IMR-90 (cell line): ENCODE measurements around the gene PTPRG. TPM values are rescaled to one million over a fixed set of nuclear protein-coding genes. Genes with fewer than 3 reads are reported as not detected.

Experiments
- ATAC-seq: fragments of 200-7000 bp; cut with Tn5 transposase; 2 replicates; pipeline ENCODE4 v1.9.1; 2020; ENCODE audit warnings: low read depth, mild to moderate bottlenecking, moderate library complexity
- BruUV-seq: library from RNA; stranded (reverse); fragments of 400-500 nt; replicated peaks from 2 replicates; lab custom pipeline; 2021; lab: Mats Ljungman, UMichigan
- CTCF ChIA-PET: fragments of 300-600 bp; formaldehyde crosslinking; extraction: SDS; loops from one replicate; lab custom pipeline; 2021; ENCODE audit warnings: antibody characterized with exemption; lab: Yijun Ruan, JAX
- POLR2A ChIA-PET: fragments of 300-600 bp; sonication (Branson Sonifier 250); formaldehyde crosslinking; loops from one replicate; lab custom pipeline; 2022; ENCODE audit warnings: antibody characterized with exemption; ENCODE audit not compliant: unreplicated experiment; lab: Charles Lee
- DNase-seq: peaks from one replicate; pipeline ENCODE4 v3.0.0; 2013
- H2AFZ ChIP-seq: replicated peaks from 2 replicates; pipeline ENCODE3; 2013; ENCODE audit warnings: low read length, mild to moderate bottlenecking; ENCODE audit not compliant: poor library complexity
- H2AK5ac ChIP-seq: 2 replicates; pipeline ENCODE4 v1.6.1; 2013; ENCODE audit warnings: low read depth, low read length, inconsistent platforms
- H2AK9ac ChIP-seq: replicated peaks from 2 replicates; pipeline ENCODE3; 2013; ENCODE audit warnings: mild to moderate bottlenecking, low read depth, low read length, moderate library complexity; ENCODE audit not compliant: poor library complexity
- H2BK120ac ChIP-seq: 2 replicates; pipeline ENCODE4 v1.6.1; 2013; ENCODE audit warnings: low read depth, low read length, inconsistent platforms
- H2BK15ac ChIP-seq: 3 replicates; pipeline ENCODE4 v1.6.1; 2013; ENCODE audit warnings: low read depth, low read length, inconsistent platforms
- H2BK20ac ChIP-seq: 2 replicates; pipeline ENCODE4 v1.6.1; 2013; ENCODE audit warnings: low read depth, mild to moderate bottlenecking, inconsistent platforms, low read length, moderate library complexity
- H2BK5ac ChIP-seq: 2 replicates; pipeline ENCODE4 v1.6.1; 2013; ENCODE audit warnings: mild to moderate bottlenecking, low read depth, low read length, inconsistent platforms; ENCODE audit not compliant: poor library complexity, severe bottlenecking
- H3K14ac ChIP-seq: replicated peaks from 2 replicates; pipeline ENCODE4 v1.6.1; 2013; ENCODE audit warnings: low read depth, low read length, inconsistent platforms
- H3K18ac ChIP-seq: 2 replicates; pipeline ENCODE4 v1.6.1; 2013; ENCODE audit warnings: low read depth, low read length, control low read depth
- H3K23ac ChIP-seq: 2 replicates; pipeline ENCODE4 v1.6.1; 2013; ENCODE audit warnings: low read depth, low read length, inconsistent platforms
- H3K27ac ChIP-seq: 2 replicates; pipeline ENCODE4 v1.5.1; 2013; ENCODE audit warnings: mild to moderate bottlenecking, control low read depth, low read length; ENCODE audit not compliant: insufficient read depth
- H3K27me3 ChIP-seq: 2 replicates; pipeline ENCODE4 v1.6.1; 2013; ENCODE audit warnings: low read length; ENCODE audit not compliant: control insufficient read depth, insufficient read depth
- H3K36me3 ChIP-seq: 2 replicates; pipeline ENCODE4 v1.6.1; 2013; ENCODE audit warnings: low read length, mixed read lengths; ENCODE audit not compliant: control insufficient read depth, insufficient read depth
- H3K4ac ChIP-seq: 2 replicates; pipeline ENCODE4 v1.6.1; 2013; ENCODE audit warnings: low read depth, low read length, inconsistent platforms
- H3K4me1 ChIP-seq: 2 replicates; pipeline ENCODE4 v1.6.1; 2013; ENCODE audit warnings: low read length, mixed read lengths; ENCODE audit not compliant: control insufficient read depth, insufficient read depth
- H3K4me2 ChIP-seq: 2 replicates; pipeline ENCODE4 v1.6.1; 2013; ENCODE audit warnings: low read depth, mild to moderate bottlenecking, control low read depth, low read length, moderate library complexity
- H3K4me3 ChIP-seq: 2 replicates; pipeline ENCODE4 v1.5.1; 2013; ENCODE audit warnings: low read depth, mild to moderate bottlenecking, control low read depth, low read length, moderate library complexity; ENCODE audit not compliant: insufficient read depth
- H3K56ac ChIP-seq: 2 replicates; pipeline ENCODE4 v1.6.1; 2013; ENCODE audit warnings: low read length, inconsistent platforms; ENCODE audit not compliant: insufficient read depth; ENCODE audit errors: extremely low read depth
- H3K79me1 ChIP-seq, 2 experiments: 2 replicates each; pipeline ENCODE4 v1.6.1; 2013; ENCODE audit warnings: low read length in 2 of 2, inconsistent platforms in 1 of 2, low read depth in 1 of 2
- H3K9ac ChIP-seq: 2 replicates; pipeline ENCODE4 v1.6.1; 2013; ENCODE audit warnings: low read depth, low read length, control low read depth
- H3K9me1 ChIP-seq: 2 replicates; pipeline ENCODE4 v1.6.1; 2013; ENCODE audit warnings: low read length, inconsistent platforms; ENCODE audit not compliant: insufficient read depth
- H3K9me3 ChIP-seq: 2 replicates; pipeline ENCODE4 v1.6.1; 2013; ENCODE audit warnings: low read length; ENCODE audit not compliant: control insufficient read depth, insufficient read depth
- H4K20me1 ChIP-seq: 2 replicates; pipeline ENCODE4 v1.6.1; 2013; ENCODE audit warnings: low read length, inconsistent platforms; ENCODE audit not compliant: insufficient read depth
- H4K5ac ChIP-seq: 2 replicates; pipeline ENCODE4 v1.6.1; 2013; ENCODE audit warnings: mild to moderate bottlenecking, low read depth, low read length, control low read depth
- H4K8ac ChIP-seq, 2 experiments: 2 replicates each; pipeline ENCODE4 v1.6.1; 2013; ENCODE audit warnings: low read depth in 2 of 2, low read length in 2 of 2, control low read depth in 1 of 2, inconsistent platforms in 1 of 2
- H4K91ac ChIP-seq: 2 replicates; pipeline ENCODE4 v1.6.1; 2013; ENCODE audit warnings: low read depth, low read length, inconsistent platforms; ENCODE audit not compliant: insufficient read depth
- CHD1 ChIP-seq: IDR thresholded peaks from 2 replicates; pipeline ENCODE4 v1.6.1; 2012; ENCODE audit warnings: low read depth, low read length, improper control_type of control experiment
- FOS ChIP-seq: fragments of 150-350 bp; IDR thresholded peaks from 2 replicates; pipeline ENCODE4 v1.6.1; 2016; ENCODE audit warnings: low read depth, low read length
- RFX5 ChIP-seq: IDR thresholded peaks from 2 replicates; pipeline ENCODE4 v1.8.0; 2012; ENCODE audit warnings: low read depth, mild to moderate bottlenecking, low read length, moderate library complexity
- WGBS, 2 experiments: methylation state at CpG; one replicate each; pipeline versions ENCODE4 v1.1.5 to v1.1.7; 2013; ENCODE audit warnings: missing lambda C conversion rate in 2 of 2; ENCODE audit not compliant: insufficient read length in 1 of 2; ENCODE audit errors: extremely low coverage in 2 of 2; 5-methylcytosine and 5-hydroxymethylcytosine counted together
- dilution Hi-C: fragments of 300-500 bp; cut with HindIII; formaldehyde crosslinking; loops from one replicate; pipeline ENCODE4 v1.14.3; 2018; ENCODE audit warnings: low sequenced_read_pairs; ENCODE audit not compliant: unreplicated experiment
- in situ Hi-C: fragments of 300-500 bp; cut with MboI; formaldehyde crosslinking; loops from 3 replicates; pipeline ENCODE4 v1.14.3; 2019; ENCODE audit warnings: low sequenced_read_pairs, inconsistent platforms, mixed read lengths
- intact Hi-C: fragments of 100-400 bp; cut with micrococcal nuclease; formaldehyde crosslinking; loops from 2 replicates; pipeline ENCODE4 v1.10.0; 2022
- polyA plus RNA-seq, 3 experiments: library from polyadenylated mRNA; depleted of rRNA; stranded (reverse); fragments of >200 nt; gene quantifications; 2 replicates each; pipeline ENCODE4 v1.2.3, GENCODE V29; 2012; ENCODE audit warnings: low replicate concordance in 1 of 3
- total RNA-seq: library from RNA; depleted of rRNA; stranded (reverse); fragments of >200 nt; gene quantifications from 2 replicates; pipeline ENCODE4 v1.2.3, GENCODE V29; 2012

PTPRG gene
- total and polyA plus RNA-seq, 2 of the 4 experiments (the other 2 are of a cell fraction): 7.7 to 31.0 TPM

- WGBS, 2 experiments: no CpG with 5 or more reads among the region's 4 CpGs
- no peak overlapping the region for H4K91ac ChIP-seq
- ATAC-seq (no peak), DNase-seq (no peak)
- H3K14ac ChIP-seq: no peak overlapping the region
- H3K27me3 ChIP-seq: no peaks in the 10 kb centered on the region
- intact Hi-C loops: loop anchor here (10.0 kb wide), 1 partner anchor 224 kb away; the partner anchor contains the start of gene PTPRG
- ChIA-PET CTCF (no interaction called here), POLR2A (no interaction called here)
- TF ChIP-seq RFX5: no peak
- no peak for TF ChIP-seq FOS
- TF ChIP-seq CHD1: no peak
- no TSS peak for BruUV-seq
- peaks cover 6% of the 10 kb centered on the region for H3K4me1 ChIP-seq
- no peak overlapping the region for H2AFZ ChIP-seq
- H3K4me3 ChIP-seq: no peak overlapping the region
- no peaks in the 10 kb centered on the region for H3K9me3 ChIP-seq
- no peak overlapping the region for H3K56ac ChIP-seq
- no peak overlapping the region for H3K4me2 ChIP-seq
- no peak overlapping the region for H3K9ac ChIP-seq
- no peak overlapping the region for H2AK5ac ChIP-seq
- H3K27ac ChIP-seq: no peak overlapping the region
- no peak overlapping the region for H4K8ac ChIP-seq
- H4K5ac ChIP-seq: no peak overlapping the region
- H3K23ac ChIP-seq: no peak overlapping the region
- no peak overlapping the region for H2BK5ac ChIP-seq
- H2BK20ac ChIP-seq: no peak overlapping the region
- dilution Hi-C loops: no loop called here
- H3K4ac ChIP-seq: no peak overlapping the region
- H2BK120ac ChIP-seq: no peak overlapping the region
- H3K79me1 ChIP-seq: peaks cover 19 to 47% of the 10 kb centered on the region in 2 experiments
- in situ Hi-C loops: no loop called here
- peaks cover 2% of the 10 kb centered on the region for H3K9me1 ChIP-seq
- no peaks in the 10 kb centered on the region for H3K36me3 ChIP-seq
- H2AK9ac ChIP-seq: no peak overlapping the region
- H4K20me1 ChIP-seq: peaks cover 17% of the 10 kb centered on the region
- H2BK15ac ChIP-seq: no peak overlapping the region
- no peak overlapping the region for H3K18ac ChIP-seq
Measured at GRCh38 chr3:61788623-61789507, 227.5 kb downstream of the PTPRG start.
